ENCODE data around the gene SLC35A4.

The SLC35A4 gene

DNA sequence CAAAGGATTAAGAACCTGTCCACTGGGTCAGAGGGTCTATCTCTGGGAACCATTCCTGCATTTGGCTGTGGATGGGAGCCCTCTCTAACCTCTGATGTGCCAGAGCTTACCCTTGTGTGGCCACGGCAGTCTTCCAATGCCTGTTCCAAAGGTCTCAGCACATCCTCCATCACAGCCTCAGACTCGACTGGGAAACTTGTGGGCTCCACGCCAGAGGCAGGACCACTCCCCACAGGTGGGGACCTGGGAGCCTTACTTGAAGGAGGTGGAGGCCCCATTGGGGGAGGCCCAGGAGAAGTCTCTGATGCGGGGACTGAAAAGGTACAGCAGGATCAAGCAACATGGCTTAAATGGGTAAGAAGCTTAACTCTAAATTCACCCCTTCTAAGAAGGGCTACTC is 12.8 kb upstream of the SLC35A4 start:
- FAIRE-seq (no peak), DNase-seq (ENCODE audit: insufficient read length, low spot score) (no peak)
- TF ChIP-seq, protein P1, sequence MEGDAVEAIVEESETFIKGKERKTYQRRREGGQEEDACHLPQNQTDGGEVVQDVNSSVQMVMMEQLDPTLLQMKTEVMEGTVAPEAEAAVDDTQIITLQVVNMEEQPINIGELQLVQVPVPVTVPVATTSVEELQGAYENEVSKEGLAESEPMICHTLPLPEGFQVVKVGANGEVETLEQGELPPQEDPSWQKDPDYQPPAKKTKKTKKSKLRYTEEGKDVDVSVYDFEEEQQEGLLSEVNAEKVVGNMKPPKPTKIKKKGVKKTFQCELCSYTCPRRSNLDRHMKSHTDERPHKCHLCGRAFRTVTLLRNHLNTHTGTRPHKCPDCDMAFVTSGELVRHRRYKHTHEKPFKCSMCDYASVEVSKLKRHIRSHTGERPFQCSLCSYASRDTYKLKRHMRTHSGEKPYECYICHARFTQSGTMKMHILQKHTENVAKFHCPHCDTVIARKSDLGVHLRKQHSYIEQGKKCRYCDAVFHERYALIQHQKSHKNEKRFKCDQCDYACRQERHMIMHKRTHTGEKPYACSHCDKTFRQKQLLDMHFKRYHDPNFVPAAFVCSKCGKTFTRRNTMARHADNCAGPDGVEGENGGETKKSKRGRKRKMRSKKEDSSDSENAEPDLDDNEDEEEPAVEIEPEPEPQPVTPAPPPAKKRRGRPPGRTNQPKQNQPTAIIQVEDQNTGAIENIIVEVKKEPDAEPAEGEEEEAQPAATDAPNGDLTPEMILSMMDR (IDR thresholded peaks at IDR 0.05; ENCODE audit: insufficient read depth, missing control alignments), result no peak

DNA sequence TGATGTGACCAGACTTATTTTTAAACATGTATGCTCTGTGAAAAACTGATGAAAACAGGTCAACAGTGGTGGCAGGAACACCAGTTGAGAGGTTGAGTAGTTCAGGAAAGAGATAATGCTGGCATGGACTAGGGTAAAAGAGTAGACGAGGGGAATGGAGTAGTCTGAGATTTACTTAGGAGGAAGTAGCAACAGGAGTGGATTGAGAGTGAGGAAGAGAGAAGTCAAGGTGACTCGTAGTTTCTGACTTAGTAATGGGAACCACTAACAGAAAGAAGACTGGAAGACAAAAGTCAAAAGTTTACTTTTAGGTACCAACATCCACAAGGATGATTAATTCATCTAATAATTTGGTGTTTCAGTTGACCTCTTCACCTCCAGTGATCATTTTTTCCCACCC is 11.0 kb upstream of the SLC35A4 start:
- TF ChIP-seq, protein P1 (IDR thresholded peaks at IDR 0.05; ENCODE audit: insufficient read depth, missing control alignments), result no peak
- DNase-seq (ENCODE audit: insufficient read length, low spot score), result no peak

DNA sequence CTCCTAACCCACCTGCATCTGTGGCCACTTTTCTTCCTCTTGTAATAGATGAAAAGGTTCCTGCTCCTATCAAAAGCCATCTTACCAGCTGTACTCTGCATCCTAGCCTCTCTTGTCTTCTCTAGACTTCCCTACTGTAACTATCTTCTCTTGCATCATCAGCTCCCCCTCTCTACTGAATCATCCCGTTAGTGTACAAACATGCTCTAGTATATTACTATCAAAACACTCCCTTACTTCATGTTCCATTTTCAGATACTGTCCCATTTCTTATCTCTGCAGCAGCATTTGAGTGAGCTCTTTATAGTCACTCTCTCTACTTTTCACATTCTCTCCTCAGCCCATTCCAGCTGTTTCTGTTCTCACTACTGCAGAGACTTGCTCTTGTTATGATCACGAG is 10.2 kb upstream of the SLC35A4 start:
- TF ChIP-seq, protein P1 (IDR thresholded peaks at IDR 0.05; ENCODE audit: insufficient read depth, missing control alignments), result no peak
- no peak for DNase-seq (ENCODE audit: insufficient read length, low spot score)
- no peak for FAIRE-seq

More for the DNA sequence above, 11.0 kb upstream of the SLC35A4 start:
- no peak for FAIRE-seq

DNA sequence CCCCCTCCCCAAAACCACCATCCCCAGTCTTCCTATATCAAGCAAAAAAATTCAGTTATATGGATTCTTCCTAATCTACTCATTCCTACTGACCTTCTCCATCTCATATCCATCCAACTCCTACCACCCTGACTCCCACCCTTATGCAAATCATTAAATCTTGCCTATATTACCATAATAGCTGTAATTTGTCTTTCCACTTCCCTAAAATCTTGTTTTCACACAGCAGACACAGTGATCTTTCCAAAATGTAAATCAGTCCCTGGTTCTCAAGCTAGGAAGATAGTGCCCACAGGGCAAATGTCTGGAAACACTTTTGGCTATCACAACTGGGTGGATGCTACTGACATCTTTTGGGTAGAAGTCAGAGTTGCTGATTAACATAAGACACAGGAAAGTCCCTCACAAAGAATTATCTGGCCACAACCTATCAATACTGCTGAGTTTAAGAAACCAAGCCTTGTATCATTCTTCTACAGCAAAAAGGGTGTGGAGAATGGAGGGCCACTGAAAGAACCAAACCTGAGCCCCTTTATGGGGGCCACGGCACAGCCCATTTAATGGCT is 8.8 kb upstream of the SLC35A4 start:
- TF ChIP-seq, protein P1 (IDR thresholded peaks at IDR 0.05; ENCODE audit: insufficient read depth, missing control alignments), result no peak
- DNase-seq (ENCODE audit: insufficient read length, low spot score) (no peak), FAIRE-seq (no peak)

DNA sequence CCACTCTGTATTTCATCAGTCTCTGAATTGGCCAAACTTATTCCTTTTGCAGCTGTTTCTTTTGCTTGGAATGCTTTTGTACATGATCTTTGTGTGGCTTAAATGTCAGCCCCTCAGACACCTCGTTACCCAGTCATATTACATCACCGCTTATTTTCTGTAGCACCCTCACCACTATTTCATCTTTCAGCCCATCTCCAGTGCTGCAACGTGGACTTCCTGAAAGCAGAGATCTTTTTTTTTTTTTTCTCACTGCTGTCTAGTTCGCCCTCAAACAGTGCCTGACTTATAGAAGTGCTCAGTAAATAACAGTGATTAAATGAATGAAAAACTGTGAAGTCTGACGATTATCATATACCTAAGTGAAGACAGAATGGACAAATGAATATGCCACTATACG is 8.2 kb upstream of the SLC35A4 start:
- FAIRE-seq, result no peak
- TF ChIP-seq, protein P1 (IDR thresholded peaks at IDR 0.05; ENCODE audit: insufficient read depth, missing control alignments), result no peak
- no peak for DNase-seq (ENCODE audit: insufficient read length, low spot score)

DNA sequence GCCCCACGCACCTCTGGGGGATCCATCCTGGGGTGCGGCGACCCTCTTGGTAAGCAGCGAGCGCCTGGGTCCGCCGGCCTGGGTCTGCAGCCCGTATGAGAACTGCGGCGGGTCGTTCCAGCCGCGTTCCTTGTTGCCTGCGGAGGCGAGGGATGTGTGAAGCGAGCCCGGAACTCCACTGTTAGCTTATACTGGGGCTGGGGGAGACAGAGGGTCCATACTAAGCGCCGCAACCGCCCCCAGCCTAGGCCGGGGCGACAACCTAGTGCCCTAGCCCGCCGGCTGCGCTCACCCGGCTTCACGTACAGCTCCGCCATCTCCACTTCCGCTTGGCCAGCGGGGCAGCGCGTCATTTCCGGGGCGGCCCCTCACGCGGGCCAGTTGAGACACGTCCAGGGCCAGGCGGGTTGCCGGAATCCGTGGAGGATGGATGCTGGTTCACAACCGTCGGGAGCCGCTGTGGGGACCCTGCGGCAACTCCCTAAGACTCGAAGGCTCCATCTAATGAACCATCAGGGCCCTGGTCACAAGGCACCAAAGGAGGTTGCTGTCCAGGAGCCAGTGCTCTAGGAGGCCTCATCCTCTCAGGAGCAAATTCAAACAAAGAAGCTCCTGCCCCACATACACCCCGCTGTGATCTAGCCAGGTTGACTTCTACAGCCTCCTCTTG is 7.4 kb upstream of the SLC35A4 start, which contains the start of gene SRA1:
Gene SRA1 (minus strand): TSS at position 338 of the 670 bp plus-strand sequence. CDS start 21 bp downstream, at position 317.
- no peak for FAIRE-seq
- peak; percentile 97 for DNase-seq (ENCODE audit: insufficient read length, low spot score)
- TF ChIP-seq, protein P1 (IDR thresholded peaks at IDR 0.05; ENCODE audit: insufficient read depth, missing control alignments), result no peak

DNA sequence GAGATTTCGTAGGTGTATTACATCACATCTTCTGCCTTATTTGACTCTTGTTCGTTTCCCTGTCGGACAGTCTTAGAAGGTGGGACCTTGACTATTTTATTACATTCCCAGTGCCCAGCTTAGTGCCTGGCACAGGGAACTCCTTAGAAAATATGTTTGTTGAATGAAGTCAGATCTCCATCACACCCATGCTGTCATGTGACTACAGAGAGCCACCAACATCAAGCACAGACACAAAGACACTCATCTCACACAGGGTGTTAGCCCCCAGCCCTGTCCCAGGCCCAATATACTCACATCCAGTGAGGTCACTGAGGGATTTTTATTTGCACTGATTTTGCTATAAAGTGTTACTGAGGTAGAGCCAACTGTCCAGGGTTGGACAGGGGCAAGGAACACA is 6.7 kb upstream of the SLC35A4 start:
- FAIRE-seq, result no peak
- no peak for DNase-seq (ENCODE audit: insufficient read length, low spot score)
- TF ChIP-seq, protein P1 (IDR thresholded peaks at IDR 0.05; ENCODE audit: insufficient read depth, missing control alignments), result no peak

Data from D721Med (cell line).